Esophagus squamous epithelium (tissue), 5 donors: ENCODE data around the gene OCA2. TPM values are rescaled to one million over a fixed set of nuclear protein-coding genes. Genes with fewer than 3 reads are reported as not detected.

Experiments
- DNase-seq: peaks from one replicate; lab custom pipeline; 2025; lab: John Stamatoyannopoulos, UW
- H3K27ac ChIP-seq, 4 donors: fragments of 200-600 bp; sonication (generic); one replicate each; pipeline ENCODE4 v1.5.1; 2016 to 2019; ENCODE audit warnings: mild to moderate bottlenecking in 1 of 4
- H3K27me3 ChIP-seq, 4 donors: fragments of 200-600 bp; sonication (generic); 1 replicate in 3 of 4; 2 replicates in 1 of 4; pipeline versions ENCODE4 v1.5.1 to v1.6.0; 2017 to 2021; ENCODE audit warnings: antibody characterized with exemption in 1 of 4
- H3K36me3 ChIP-seq, 3 donors: fragments of 200-600 bp; sonication (generic); one replicate each; pipeline ENCODE4 v1.5.1; 2016 to 2019
- H3K4me1 ChIP-seq, 3 donors: fragments of 200-600 bp; sonication (generic); one replicate each; pipeline ENCODE4 v1.5.1; 2017 to 2019
- H3K4me3 ChIP-seq, 4 donors: fragments of 200-600 bp; sonication (generic); 1 replicate in 3 of 4; 2 replicates in 1 of 4; pipeline ENCODE4 v1.5.1; 2016 to 2019; ENCODE audit warnings: mild to moderate bottlenecking in 2 of 4, moderate library complexity in 1 of 4
- H3K9me3 ChIP-seq, 3 donors: fragments of 200-600 bp; sonication (generic); one replicate each; pipeline ENCODE4 v1.5.1; 2016 to 2019
- POLR2A ChIP-seq, 4 donors: fragments of 450-650 bp; IDR thresholded peaks; one replicate each; pipeline ENCODE4 v1.6.1; 2017; ENCODE audit warnings: antibody characterized with exemption in 4 of 4, mild to moderate bottlenecking in 4 of 4, moderate library complexity in 3 of 4
- WGBS, 2 donors: methylation state at CpG; one replicate each; pipeline ENCODE4 v1.1.5; 2018; 5-methylcytosine and 5-hydroxymethylcytosine counted together
- intact Hi-C: fragments of 100-400 bp; cut with DNase I; formaldehyde crosslinking; loops from one replicate; pipeline ENCODE4 v1.15.0; 2022
- total RNA-seq, 4 donors: library from RNA; depleted of rRNA; stranded (reverse); fragments of >200 nt; gene quantifications; one replicate each; pipeline ENCODE4 v1.1.0, GENCODE V29; 2016
- TF ChIP-seq, protein P1 (sequence below), 6 experiments: fragments of 450-650 bp in 4 of 6; fragments of 200-600 bp in 2 of 6; sonication (generic) in 2 of 6; IDR thresholded peaks; one replicate each; pipeline ENCODE4 v1.5.1; 2016 to 2019; ENCODE audit warnings: antibody characterized with exemption in 6 of 6, mild to moderate bottlenecking in 4 of 6, moderate library complexity in 4 of 6
- donor health status: DM: yes; HTN: yes; CAD: no.

Gene OCA2
- total RNA-seq, 4 donors from 2014 or later, result 1.7 to 5.5 (median 4.6) TPM

DNA sequence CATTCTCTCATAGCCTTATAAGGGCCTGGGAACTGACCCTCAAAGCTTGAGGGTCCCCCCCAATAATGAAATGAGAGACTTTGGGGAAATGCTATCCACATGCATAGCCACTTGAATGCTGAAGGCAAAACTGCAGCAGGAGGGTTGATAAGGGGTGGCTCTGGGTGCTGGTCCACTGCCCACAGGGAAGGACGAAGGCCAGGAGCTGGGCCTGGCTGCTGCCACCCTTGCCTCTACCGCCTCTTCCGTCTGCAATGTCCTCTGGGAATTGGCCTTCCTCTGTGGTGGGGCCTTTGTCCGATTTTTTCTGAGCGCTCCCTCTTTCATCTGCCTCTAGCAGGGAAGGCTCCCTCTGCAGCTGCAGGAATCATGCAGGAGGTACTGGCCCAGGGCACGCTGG, 41.0 kb downstream of the OCA2 start:
- Histone ChIP-seq H3K9me3 (peaks cover 0 to 3% (median 0%) of the 10 kb centered on the region in 3 donors), H3K27ac (no peak overlapping the region), H3K4me3 (no peak overlapping the region), H3K27me3 (no peaks in the 10 kb centered on the region), H3K4me1 (no peaks in the 10 kb centered on the region), H3K36me3 (no peaks in the 10 kb centered on the region)
- no peak for TF ChIP-seq POLR2A (IDR thresholded peaks at IDR 0.05)
- TF ChIP-seq, protein P1, sequence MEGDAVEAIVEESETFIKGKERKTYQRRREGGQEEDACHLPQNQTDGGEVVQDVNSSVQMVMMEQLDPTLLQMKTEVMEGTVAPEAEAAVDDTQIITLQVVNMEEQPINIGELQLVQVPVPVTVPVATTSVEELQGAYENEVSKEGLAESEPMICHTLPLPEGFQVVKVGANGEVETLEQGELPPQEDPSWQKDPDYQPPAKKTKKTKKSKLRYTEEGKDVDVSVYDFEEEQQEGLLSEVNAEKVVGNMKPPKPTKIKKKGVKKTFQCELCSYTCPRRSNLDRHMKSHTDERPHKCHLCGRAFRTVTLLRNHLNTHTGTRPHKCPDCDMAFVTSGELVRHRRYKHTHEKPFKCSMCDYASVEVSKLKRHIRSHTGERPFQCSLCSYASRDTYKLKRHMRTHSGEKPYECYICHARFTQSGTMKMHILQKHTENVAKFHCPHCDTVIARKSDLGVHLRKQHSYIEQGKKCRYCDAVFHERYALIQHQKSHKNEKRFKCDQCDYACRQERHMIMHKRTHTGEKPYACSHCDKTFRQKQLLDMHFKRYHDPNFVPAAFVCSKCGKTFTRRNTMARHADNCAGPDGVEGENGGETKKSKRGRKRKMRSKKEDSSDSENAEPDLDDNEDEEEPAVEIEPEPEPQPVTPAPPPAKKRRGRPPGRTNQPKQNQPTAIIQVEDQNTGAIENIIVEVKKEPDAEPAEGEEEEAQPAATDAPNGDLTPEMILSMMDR (IDR thresholded peaks at IDR 0.05), result no peak
- intact Hi-C loops, result no loop called here
- DNase-seq, result no peak
- 94 to 100% methylated on average over 3 to 4 of the region's 6 CpGs for WGBS, 2 donors

GRCh38 chr15:28051955-28052633, 47.0 kb downstream of the OCA2 start:
- Histone ChIP-seq H3K4me1 (no peaks in the 10 kb centered on the region), H3K4me3 (no peak overlapping the region), H3K27me3 (no peaks in the 10 kb centered on the region), H3K27ac (no peak overlapping the region), H3K36me3 (no peaks in the 10 kb centered on the region), H3K9me3 (no peaks in the 10 kb centered on the region)
- 50 to 64% methylated on average over 4 to 5 of the region's 5 CpGs for WGBS, 2 donors
- no peak for TF ChIP-seq POLR2A (IDR thresholded peaks at IDR 0.05)
- TF ChIP-seq, protein P1 (IDR thresholded peaks at IDR 0.05), result no peak
- intact Hi-C loops, result no loop called here
- no peak for DNase-seq

- H3K4me1 ChIP-seq, result no peaks in the 10 kb centered on the region
- no peaks in the 10 kb centered on the region for H3K27me3 ChIP-seq
- DNase-seq, result no peak
- H3K4me3 ChIP-seq, result no peak overlapping the region
- no peaks in the 10 kb centered on the region for H3K36me3 ChIP-seq
- WGBS, 2 donors, result 25 to 37% methylated on average over 3 of the region's 3 CpGs
- intact Hi-C loops, result no loop called here
- H3K27ac ChIP-seq, result no peak overlapping the region
- no peak for TF ChIP-seq POLR2A (IDR thresholded peaks at IDR 0.05)
- TF ChIP-seq, protein P1 (IDR thresholded peaks at IDR 0.05), result no peak
- H3K9me3 ChIP-seq, result no peaks in the 10 kb centered on the region
Observed at GRCh38 chr15:28049581-28049980, 49.5 kb downstream of the OCA2 start.

DNA sequence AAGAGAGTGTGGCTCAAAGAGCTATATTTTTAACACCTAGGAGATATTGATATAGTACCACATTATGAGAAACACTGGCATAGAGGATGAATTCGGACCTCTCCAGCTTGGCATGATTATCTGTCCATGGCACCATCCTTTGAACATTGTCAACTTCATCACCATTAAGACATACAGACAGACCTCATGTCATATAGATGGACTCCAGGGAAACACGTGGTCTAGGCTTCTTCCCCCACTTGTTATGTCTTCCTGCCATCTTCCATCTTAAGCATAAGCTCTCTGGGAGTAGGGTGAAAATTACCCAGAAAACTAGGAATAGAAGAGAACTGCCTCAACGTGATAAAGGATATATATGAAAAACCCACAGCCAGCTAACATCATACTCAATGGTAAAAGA, 51.8 kb downstream of the OCA2 start:
- Histone ChIP-seq H3K4me1 (no peaks in the 10 kb centered on the region), H3K27me3 (no peaks in the 10 kb centered on the region), H3K4me3 (no peak overlapping the region), H3K9me3 (no peaks in the 10 kb centered on the region), H3K27ac (no peak overlapping the region), H3K36me3 (no peaks in the 10 kb centered on the region)
- WGBS, 2 donors, result 60 to 64% methylated on average over 3 of the region's 3 CpGs
- TF ChIP-seq, protein P1 (IDR thresholded peaks at IDR 0.05), result no peak
- no peak for TF ChIP-seq POLR2A (IDR thresholded peaks at IDR 0.05)
- DNase-seq, result no peak
- intact Hi-C loops, result no loop called here

- H3K4me3 ChIP-seq, result no peak overlapping the region
- 68 to 76% methylated on average over 5 of the region's 5 CpGs for WGBS, 2 donors
- TF ChIP-seq, protein P1 (IDR thresholded peaks at IDR 0.05), result no peak
- no peak for TF ChIP-seq POLR2A (IDR thresholded peaks at IDR 0.05)
- no peaks in the 10 kb centered on the region for H3K36me3 ChIP-seq
- H3K9me3 ChIP-seq, result no peaks in the 10 kb centered on the region
- H3K27ac ChIP-seq, result no peak overlapping the region
- no peak for DNase-seq
- intact Hi-C loops, result no loop called here
- no peaks in the 10 kb centered on the region for H3K27me3 ChIP-seq
- H3K4me1 ChIP-seq, result no peaks in the 10 kb centered on the region
Observed at GRCh38 chr15:28044121-28044672, 54.9 kb downstream of the OCA2 start.
